ENCODE measurements around the gene HABP2.

Gene HABP2

GRCh38 chr10:113618338-113618737 lies 65.5 kb downstream of the HABP2 start:
- Histone ChIP-seq H3K27me3 (ENCODE audit: insufficient read depth, low read depth, severe bottlenecking) (no peaks in the 10 kb centered on the region), H3K9me3 (ENCODE audit: severe bottlenecking) (no peaks in the 10 kb centered on the region), H3K36me3 (no peaks in the 10 kb centered on the region), H3K4me3 (ENCODE audit: low read depth, low read length) (no peak overlapping the region), H3K27ac (no peak overlapping the region)
- TF ChIP-seq, protein P1, sequence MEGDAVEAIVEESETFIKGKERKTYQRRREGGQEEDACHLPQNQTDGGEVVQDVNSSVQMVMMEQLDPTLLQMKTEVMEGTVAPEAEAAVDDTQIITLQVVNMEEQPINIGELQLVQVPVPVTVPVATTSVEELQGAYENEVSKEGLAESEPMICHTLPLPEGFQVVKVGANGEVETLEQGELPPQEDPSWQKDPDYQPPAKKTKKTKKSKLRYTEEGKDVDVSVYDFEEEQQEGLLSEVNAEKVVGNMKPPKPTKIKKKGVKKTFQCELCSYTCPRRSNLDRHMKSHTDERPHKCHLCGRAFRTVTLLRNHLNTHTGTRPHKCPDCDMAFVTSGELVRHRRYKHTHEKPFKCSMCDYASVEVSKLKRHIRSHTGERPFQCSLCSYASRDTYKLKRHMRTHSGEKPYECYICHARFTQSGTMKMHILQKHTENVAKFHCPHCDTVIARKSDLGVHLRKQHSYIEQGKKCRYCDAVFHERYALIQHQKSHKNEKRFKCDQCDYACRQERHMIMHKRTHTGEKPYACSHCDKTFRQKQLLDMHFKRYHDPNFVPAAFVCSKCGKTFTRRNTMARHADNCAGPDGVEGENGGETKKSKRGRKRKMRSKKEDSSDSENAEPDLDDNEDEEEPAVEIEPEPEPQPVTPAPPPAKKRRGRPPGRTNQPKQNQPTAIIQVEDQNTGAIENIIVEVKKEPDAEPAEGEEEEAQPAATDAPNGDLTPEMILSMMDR (IDR thresholded peaks at IDR 0.05; ENCODE audit: low read depth, low read length): no peak
- no peak for DNase-seq

DNA sequence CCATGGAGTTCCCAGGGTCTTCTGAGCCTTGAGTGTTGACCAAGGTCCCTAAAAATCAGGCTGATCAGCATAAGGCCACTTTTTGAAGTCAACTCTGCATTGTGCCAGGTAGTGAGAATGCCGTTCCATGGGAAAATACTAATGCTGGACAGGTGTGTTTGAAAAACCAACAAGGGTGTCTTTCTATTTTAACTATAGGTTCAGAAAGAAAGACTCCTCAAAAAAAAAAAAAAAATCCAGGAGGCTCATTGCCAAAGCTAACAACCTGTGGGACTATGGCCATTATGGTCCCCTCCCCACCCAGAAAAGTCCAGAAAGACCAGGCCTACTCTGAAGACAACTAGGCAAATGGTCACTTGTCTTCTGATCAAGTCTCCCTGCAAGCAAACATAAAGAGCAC lies 66.5 kb downstream of the HABP2 start:
- DNase-seq: no peak
- H3K27me3 ChIP-seq (ENCODE audit: insufficient read depth, low read depth, severe bottlenecking): no peaks in the 10 kb centered on the region
- TF ChIP-seq, protein P1 (IDR thresholded peaks at IDR 0.05; ENCODE audit: low read depth, low read length): no peak
- H3K36me3 ChIP-seq: no peaks in the 10 kb centered on the region
- no peak overlapping the region for H3K27ac ChIP-seq
- no peak overlapping the region for H3K4me3 ChIP-seq (ENCODE audit: low read depth, low read length)
- no peaks in the 10 kb centered on the region for H3K9me3 ChIP-seq (ENCODE audit: severe bottlenecking)

DNA sequence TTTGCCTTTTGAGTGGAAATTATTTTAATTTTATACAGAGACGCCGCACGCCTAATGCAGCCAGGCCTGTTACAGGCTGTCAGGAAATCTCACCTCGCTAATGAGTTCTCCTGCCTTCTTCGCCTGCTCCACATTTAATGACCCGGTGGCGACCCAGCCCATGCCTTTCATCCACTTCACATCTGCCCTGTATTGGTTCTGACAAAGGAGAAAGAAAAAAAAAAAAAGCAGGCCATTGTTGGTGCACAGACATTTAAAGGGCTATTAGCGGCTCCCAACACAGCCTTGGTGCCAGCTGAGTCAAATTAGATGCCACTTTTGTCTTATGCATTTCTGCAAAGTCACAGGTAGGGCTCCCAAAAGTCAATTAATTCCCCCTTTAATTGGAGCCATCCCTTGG lies 67.7 kb downstream of the HABP2 start:
- Histone ChIP-seq H3K36me3 (no peaks in the 10 kb centered on the region), H3K27ac (no peak overlapping the region), H3K27me3 (ENCODE audit: insufficient read depth, low read depth, severe bottlenecking) (no peaks in the 10 kb centered on the region), H3K9me3 (ENCODE audit: severe bottlenecking) (no peaks in the 10 kb centered on the region), H3K4me3 (ENCODE audit: low read depth, low read length) (no peak overlapping the region)
- TF ChIP-seq, protein P1 (IDR thresholded peaks at IDR 0.05; ENCODE audit: low read depth, low read length): no peak
- no peak for DNase-seq

GRCh38 chr10:113620936-113621335 lies 68.1 kb downstream of the HABP2 start:
- Histone ChIP-seq H3K9me3 (ENCODE audit: severe bottlenecking) (no peaks in the 10 kb centered on the region), H3K27ac (no peak overlapping the region), H3K4me3 (ENCODE audit: low read depth, low read length) (no peak overlapping the region), H3K27me3 (ENCODE audit: insufficient read depth, low read depth, severe bottlenecking) (no peaks in the 10 kb centered on the region), H3K36me3 (no peaks in the 10 kb centered on the region)
- TF ChIP-seq, protein P1 (IDR thresholded peaks at IDR 0.05; ENCODE audit: low read depth, low read length): no peak
- DNase-seq: no peak

DNA sequence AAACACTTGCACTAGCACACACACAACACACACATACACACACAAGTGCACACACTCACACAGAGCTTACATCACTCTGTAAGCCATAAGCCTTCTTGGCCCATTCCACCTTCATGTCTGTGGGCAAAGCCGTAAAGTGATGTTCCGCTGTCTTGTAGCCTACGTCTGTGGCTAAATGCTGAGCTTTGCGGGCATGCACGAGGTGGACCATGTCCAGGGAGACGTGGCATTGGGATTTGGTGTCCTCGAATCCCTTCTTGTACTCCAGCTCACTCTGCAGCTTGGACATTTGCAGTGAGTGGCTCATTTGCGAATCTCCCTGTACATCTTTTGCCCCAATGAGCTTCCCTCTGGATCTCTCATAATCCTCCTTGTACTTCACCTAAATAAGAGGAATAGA lies 68.9 kb downstream of the HABP2 start:
- TF ChIP-seq, protein P1 (IDR thresholded peaks at IDR 0.05; ENCODE audit: low read depth, low read length): no peak
- DNase-seq: no peak
- no peaks in the 10 kb centered on the region for H3K36me3 ChIP-seq
- no peaks in the 10 kb centered on the region for H3K27me3 ChIP-seq (ENCODE audit: insufficient read depth, low read depth, severe bottlenecking)
- no peak overlapping the region for H3K4me3 ChIP-seq (ENCODE audit: low read depth, low read length)
- no peaks in the 10 kb centered on the region for H3K9me3 ChIP-seq (ENCODE audit: severe bottlenecking)
- no peak overlapping the region for H3K27ac ChIP-seq

DNA sequence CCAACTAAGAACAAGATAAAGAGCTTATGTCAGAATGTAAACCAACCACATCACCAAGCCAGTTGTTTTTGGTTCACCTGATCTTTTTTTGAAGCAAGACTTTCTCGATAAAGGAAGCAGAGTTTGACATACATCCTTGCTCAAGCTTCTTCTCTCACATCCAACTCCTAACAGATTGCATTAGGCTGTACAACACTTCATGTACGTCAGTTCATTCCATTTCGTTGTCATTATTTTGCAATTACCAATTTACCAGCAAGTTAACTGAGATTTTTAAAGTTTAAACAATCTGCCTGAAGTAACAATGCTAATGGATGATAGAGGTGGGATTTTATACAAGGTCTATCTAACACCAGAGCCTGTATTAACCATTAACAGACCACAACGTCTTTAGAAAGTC lies 70.0 kb downstream of the HABP2 start:
- Histone ChIP-seq H3K9me3 (ENCODE audit: severe bottlenecking) (no peaks in the 10 kb centered on the region), H3K27ac (no peak overlapping the region), H3K4me3 (ENCODE audit: low read depth, low read length) (no peak overlapping the region), H3K27me3 (ENCODE audit: insufficient read depth, low read depth, severe bottlenecking) (no peaks in the 10 kb centered on the region), H3K36me3 (no peaks in the 10 kb centered on the region)
- TF ChIP-seq, protein P1 (IDR thresholded peaks at IDR 0.05; ENCODE audit: low read depth, low read length): no peak
- DNase-seq: no peak
